OCI-LY7 (cell line): ENCODE data around the gene KIRREL3. TPM values are rescaled to one million over a fixed set of nuclear protein-coding genes. Genes with fewer than 3 reads are reported as not detected.
A peak's percentile ranks its signal among the peaks of the same experiment; 100 is the strongest.

Experiments
- BruUV-seq: library from RNA; stranded (reverse); fragments of 400-500 nt; replicated peaks from 2 replicates; lab custom pipeline; 2021; lab: Mats Ljungman, UMichigan
- CTCF ChIA-PET: fragments of 300-600 bp; sonication (Branson Sonifier 250); formaldehyde crosslinking; loops from one replicate; lab custom pipeline; 2022; ENCODE audit warnings: antibody characterized with exemption; ENCODE audit not compliant: unreplicated experiment; lab: Charles Lee
- POLR2A ChIA-PET: fragments of 300-600 bp; sonication (Branson Sonifier 250); formaldehyde crosslinking; loops from one replicate; lab custom pipeline; 2022; ENCODE audit warnings: antibody characterized with exemption; lab: Charles Lee
- DNase-seq: peaks from one replicate; pipeline ENCODE4 v3.0.0-alpha.2; 2015; ENCODE audit warnings: low spot score
- H2AFZ ChIP-seq: fragments of 200-600 bp; sonication (generic), shearing (Covaris generic); 2 replicates; pipeline ENCODE4 v1.6.1; 2014; ENCODE audit warnings: mild to moderate bottlenecking, antibody characterized with exemption, low read length, moderate library complexity
- H3K27ac ChIP-seq: fragments of 200-600 bp; sonication (generic); 2 replicates; pipeline ENCODE4 v1.5.1; 2014; ENCODE audit warnings: mixed run types, low read depth, mild to moderate bottlenecking, moderate library complexity, low read length, inconsistent platforms; ENCODE audit not compliant: poor library complexity, severe bottlenecking
- H3K36me3 ChIP-seq: fragments of 200-600 bp; sonication (generic); 2 replicates; pipeline ENCODE4 v1.6.1; 2014; ENCODE audit warnings: mild to moderate bottlenecking, antibody characterized with exemption, low read length, moderate library complexity, mixed read lengths; ENCODE audit not compliant: insufficient read depth
- H3K4me1 ChIP-seq: fragments of 200-600 bp; sonication (generic); 2 replicates; pipeline ENCODE4 v1.5.1; 2014; ENCODE audit warnings: mild to moderate bottlenecking, low read length; ENCODE audit not compliant: insufficient read depth, poor library complexity, severe bottlenecking
- H3K4me2 ChIP-seq: fragments of 200-600 bp; sonication (generic); 2 replicates; pipeline ENCODE4 v1.6.1; 2014; ENCODE audit warnings: mild to moderate bottlenecking, low read length
- H3K4me3 ChIP-seq: fragments of 200-600 bp; sonication (generic); 2 replicates; pipeline ENCODE4 v1.5.1; 2014; ENCODE audit warnings: mild to moderate bottlenecking, low read depth, low read length; ENCODE audit not compliant: poor library complexity, severe bottlenecking
- H3K79me2 ChIP-seq: fragments of 200-600 bp; sonication (generic); 2 replicates; pipeline ENCODE4 v1.6.1; 2016; ENCODE audit warnings: low read depth, mild to moderate bottlenecking, low read length, moderate library complexity, mixed read lengths; ENCODE audit not compliant: insufficient read depth
- H3K9me2 ChIP-seq: fragments of 200-600 bp; sonication (generic); 2 replicates; pipeline ENCODE4 v1.6.1; 2016; ENCODE audit warnings: mild to moderate bottlenecking, low read length, mixed read lengths; ENCODE audit not compliant: insufficient read depth
- H3K9me3 ChIP-seq: fragments of 200-600 bp; sonication (generic); 2 replicates; pipeline ENCODE4 v1.6.1; 2014; ENCODE audit warnings: mild to moderate bottlenecking, mixed run types, low read length, mixed read lengths
- H4K20me1 ChIP-seq: fragments of 200-600 bp; sonication (generic); 2 replicates; pipeline ENCODE4 v1.6.1; 2014; ENCODE audit warnings: mild to moderate bottlenecking, antibody characterized with exemption, low read length, moderate library complexity, mixed read lengths; ENCODE audit not compliant: insufficient read depth
- EZH2phosphoT487 ChIP-seq: fragments of 200-600 bp; sonication (generic); IDR thresholded peaks from 2 replicates; pipeline ENCODE4 v1.6.1; 2018; ENCODE audit warnings: low read depth, borderline replicate concordance, mild to moderate bottlenecking, mixed run types, antibody characterized with exemption, low read length, moderate library complexity, mixed read lengths
- intact Hi-C: fragments of 100-400 bp; cut with micrococcal nuclease; formaldehyde crosslinking; loops from one replicate; pipeline ENCODE4 v1.10.0; 2022; ENCODE audit not compliant: unreplicated experiment
- total RNA-seq, 2 experiments: library from RNA; depleted of rRNA in 1 of 2; stranded (reverse); fragments of >200 nt in 1 of 2; shearing (Covaris generic) in 1 of 2; gene quantifications; 2 replicates each; pipeline ENCODE4 v1.2.3, GENCODE V29; 2014 to 2022
- TF ChIP-seq, protein P1 (sequence below): fragments of 200-600 bp; sonication (generic); conservative IDR thresholded peaks from 2 replicates; pipeline ENCODE4 v1.5.1; 2014; ENCODE audit warnings: mild to moderate bottlenecking, antibody characterized with exemption, low read length, moderate library complexity, mixed read lengths

The KIRREL3 gene
- total RNA-seq, 2 experiments from 2014 or later, result not detected

- DNase-seq, result peak; percentile 62
- H3K9me2 ChIP-seq, result no peaks in the 10 kb centered on the region
- H3K4me3 ChIP-seq, result peak overlapping the region; percentile 54
- no peak overlapping the region for H3K27ac ChIP-seq
- peak overlapping the region; percentile 46 for H3K4me2 ChIP-seq
- intact Hi-C loops, result no loop called here
- CTCF ChIA-PET, result no interaction called here
- no peak overlapping the region for H2AFZ ChIP-seq
- TF ChIP-seq, protein P1, sequence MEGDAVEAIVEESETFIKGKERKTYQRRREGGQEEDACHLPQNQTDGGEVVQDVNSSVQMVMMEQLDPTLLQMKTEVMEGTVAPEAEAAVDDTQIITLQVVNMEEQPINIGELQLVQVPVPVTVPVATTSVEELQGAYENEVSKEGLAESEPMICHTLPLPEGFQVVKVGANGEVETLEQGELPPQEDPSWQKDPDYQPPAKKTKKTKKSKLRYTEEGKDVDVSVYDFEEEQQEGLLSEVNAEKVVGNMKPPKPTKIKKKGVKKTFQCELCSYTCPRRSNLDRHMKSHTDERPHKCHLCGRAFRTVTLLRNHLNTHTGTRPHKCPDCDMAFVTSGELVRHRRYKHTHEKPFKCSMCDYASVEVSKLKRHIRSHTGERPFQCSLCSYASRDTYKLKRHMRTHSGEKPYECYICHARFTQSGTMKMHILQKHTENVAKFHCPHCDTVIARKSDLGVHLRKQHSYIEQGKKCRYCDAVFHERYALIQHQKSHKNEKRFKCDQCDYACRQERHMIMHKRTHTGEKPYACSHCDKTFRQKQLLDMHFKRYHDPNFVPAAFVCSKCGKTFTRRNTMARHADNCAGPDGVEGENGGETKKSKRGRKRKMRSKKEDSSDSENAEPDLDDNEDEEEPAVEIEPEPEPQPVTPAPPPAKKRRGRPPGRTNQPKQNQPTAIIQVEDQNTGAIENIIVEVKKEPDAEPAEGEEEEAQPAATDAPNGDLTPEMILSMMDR, result no peak
- TF ChIP-seq EZH2phosphoT487, result no peak
- no peaks in the 10 kb centered on the region for H4K20me1 ChIP-seq
- peaks cover 36% of the 10 kb centered on the region for H3K4me1 ChIP-seq
- POLR2A ChIA-PET, result interaction anchor here (0.6 to 0.7 kb wide), 4 partner anchors 17 to 152 kb away, joined by 3 to 4 read pairs (median 3); partner anchors contain the start of genes DCPS and ST3GAL4
- no peaks in the 10 kb centered on the region; the same call in none of the 2 replicates for H3K36me3 ChIP-seq
- no TSS peak for BruUV-seq
- no peaks in the 10 kb centered on the region for H3K9me3 ChIP-seq
- H3K79me2 ChIP-seq, result no peaks in the 10 kb centered on the region
These were observed 584.0 kb downstream of the KIRREL3 start for GRCh38 chr11:126416542-126417090.

DNA sequence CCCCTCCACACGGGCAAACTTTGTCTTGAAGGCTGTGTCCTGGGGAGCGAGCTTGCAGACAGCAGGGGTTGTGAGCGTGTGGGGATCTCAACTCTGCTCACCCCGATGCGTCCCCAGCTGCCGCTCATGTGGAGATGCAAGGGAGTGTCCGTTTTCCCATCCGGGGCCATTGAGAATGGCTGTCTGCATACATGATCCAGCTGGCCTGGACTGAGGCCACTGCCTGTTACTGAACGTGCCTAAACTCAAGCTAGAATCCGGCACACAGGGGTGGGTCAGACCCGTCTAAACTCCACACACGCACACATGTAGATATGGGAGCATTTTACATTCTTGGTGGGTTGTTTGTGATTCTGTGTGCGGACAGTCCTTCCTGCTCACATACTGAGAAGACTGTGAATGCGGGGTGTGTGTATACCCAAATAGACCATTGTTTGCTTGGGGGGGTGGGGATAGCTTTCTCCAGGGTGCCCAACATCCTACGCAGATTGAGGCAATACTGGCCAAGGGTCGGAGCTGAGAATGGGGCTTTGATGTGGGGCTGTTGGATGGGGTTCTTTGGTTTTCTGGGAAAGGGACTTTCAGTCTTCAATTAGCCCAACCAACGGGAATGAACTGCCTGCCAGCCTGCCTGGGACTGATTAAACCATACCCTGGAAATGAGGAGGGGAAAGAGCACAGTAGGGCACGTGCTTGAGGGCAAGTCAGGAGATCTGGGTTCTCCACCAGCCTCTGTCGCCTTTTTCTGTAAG, 584.7 kb downstream of the KIRREL3 start:
- no peaks in the 10 kb centered on the region for H3K9me2 ChIP-seq
- no peak for TF ChIP-seq EZH2phosphoT487
- TF ChIP-seq, protein P1, result no peak
- H3K79me2 ChIP-seq, result no peaks in the 10 kb centered on the region
- no TSS peak for BruUV-seq
- intact Hi-C loops, result no loop called here
- no peaks in the 10 kb centered on the region for H4K20me1 ChIP-seq
- DNase-seq, result no peak
- ChIA-PET POLR2A (interaction anchor here (0.6 kb wide), 1 partner anchor 61 kb away, joined by 4 read pairs; the partner anchor contains the start of gene ST3GAL4), CTCF (no interaction called here)
- no peaks in the 10 kb centered on the region; the same call in none of the 2 replicates for H3K36me3 ChIP-seq
- peak overlapping the region; percentile 46; the same call in 1 of the 2 replicates for H3K4me2 ChIP-seq
- H2AFZ ChIP-seq, result no peak overlapping the region
- no peaks in the 10 kb centered on the region for H3K9me3 ChIP-seq
- no peak overlapping the region for H3K4me3 ChIP-seq
- peaks cover 28% of the 10 kb centered on the region for H3K4me1 ChIP-seq
- H3K27ac ChIP-seq, result no peak overlapping the region
